ENCODE data around the gene RBM34. TPM values are rescaled to one million over a fixed set of nuclear protein-coding genes. Genes with fewer than 3 reads are reported as not detected.

Gene RBM34
- total RNA-seq, 1 experiment from 2014 or later = 184 TPM

DNA sequence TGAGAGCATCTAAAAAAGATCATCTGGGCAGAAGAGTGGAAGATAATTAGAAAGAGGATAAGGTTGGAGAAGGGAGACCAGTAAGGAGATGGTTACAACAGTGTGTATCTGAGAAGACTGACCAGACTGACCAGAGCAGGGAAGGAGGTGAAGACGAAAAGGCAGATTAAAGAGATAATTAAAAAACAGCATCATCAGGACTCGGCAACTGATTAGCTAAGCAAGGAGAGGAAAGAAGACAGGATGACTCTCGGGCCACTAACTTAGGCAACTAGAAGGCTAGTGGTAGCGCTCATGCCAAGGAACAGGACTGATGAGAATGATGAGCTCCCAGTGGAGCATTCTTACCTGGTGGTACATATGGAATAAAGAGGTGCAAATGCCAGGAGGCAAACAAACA lies 3.9 kb downstream of the RBM34 start:
- Mint-ChIP-seq H3K4me3 (ENCODE audit: unreplicated experiment) (no peak overlapping the region), H3K27me3 (ENCODE audit: insufficient read depth, unreplicated experiment) (no peaks in the 10 kb centered on the region), H3K9me3 (ENCODE audit: unreplicated experiment) (no peaks in the 10 kb centered on the region), H3K36me3 (ENCODE audit: insufficient read depth, unreplicated experiment) (no peaks in the 10 kb centered on the region), H3K27ac (ENCODE audit: low read depth, unreplicated experiment) (no peak overlapping the region), H3K4me1 (ENCODE audit: insufficient read depth, unreplicated experiment) (peaks cover 14% of the 10 kb centered on the region)
- POLR2A ChIA-PET = interaction anchor here (1.2 to 7.8 kb wide), 4 partner anchors 9 to 29 kb away, joined by 5 to 131 read pairs (median 7); partner anchors contain the start of gene TOMM20
- BruUV-seq (replicated peaks) = no TSS peak
- TF ChIP-seq, protein P1, sequence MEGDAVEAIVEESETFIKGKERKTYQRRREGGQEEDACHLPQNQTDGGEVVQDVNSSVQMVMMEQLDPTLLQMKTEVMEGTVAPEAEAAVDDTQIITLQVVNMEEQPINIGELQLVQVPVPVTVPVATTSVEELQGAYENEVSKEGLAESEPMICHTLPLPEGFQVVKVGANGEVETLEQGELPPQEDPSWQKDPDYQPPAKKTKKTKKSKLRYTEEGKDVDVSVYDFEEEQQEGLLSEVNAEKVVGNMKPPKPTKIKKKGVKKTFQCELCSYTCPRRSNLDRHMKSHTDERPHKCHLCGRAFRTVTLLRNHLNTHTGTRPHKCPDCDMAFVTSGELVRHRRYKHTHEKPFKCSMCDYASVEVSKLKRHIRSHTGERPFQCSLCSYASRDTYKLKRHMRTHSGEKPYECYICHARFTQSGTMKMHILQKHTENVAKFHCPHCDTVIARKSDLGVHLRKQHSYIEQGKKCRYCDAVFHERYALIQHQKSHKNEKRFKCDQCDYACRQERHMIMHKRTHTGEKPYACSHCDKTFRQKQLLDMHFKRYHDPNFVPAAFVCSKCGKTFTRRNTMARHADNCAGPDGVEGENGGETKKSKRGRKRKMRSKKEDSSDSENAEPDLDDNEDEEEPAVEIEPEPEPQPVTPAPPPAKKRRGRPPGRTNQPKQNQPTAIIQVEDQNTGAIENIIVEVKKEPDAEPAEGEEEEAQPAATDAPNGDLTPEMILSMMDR (IDR thresholded peaks at IDR 0.05; ENCODE audit: unreplicated experiment) = no peak
- no peak for DNase-seq (ENCODE audit: unreplicated experiment)
- intact Hi-C loops (cut with micrococcal nuclease) = no loop called here
- CTCF ChIA-PET = interaction anchor here (0.6 to 1.5 kb wide), 8 partner anchors 16 to 349 kb away, joined by 3 to 9 read pairs (median 4); no protein-coding TSS in a partner anchor

DNA sequence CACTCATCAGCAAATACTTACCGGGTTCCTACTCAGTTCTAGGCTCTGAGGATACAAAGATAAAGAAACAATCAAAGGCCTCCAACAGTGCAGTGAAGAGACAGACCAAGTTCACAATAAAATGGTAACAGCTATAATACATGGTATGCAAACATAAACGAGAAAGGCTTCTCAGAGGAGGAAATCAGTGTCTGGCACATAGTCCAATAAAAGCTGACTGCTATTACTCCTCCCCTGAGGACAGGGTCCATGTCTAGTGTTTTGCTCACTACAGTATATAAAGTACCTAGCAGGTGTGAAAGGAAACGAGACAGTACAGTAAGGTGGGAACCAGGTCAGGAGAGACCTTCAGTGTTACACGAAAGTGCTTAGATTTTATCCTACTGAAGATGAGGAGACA lies 4.3 kb downstream of the RBM34 start:
- Mint-ChIP-seq H3K4me3 (ENCODE audit: unreplicated experiment) (no peak overlapping the region), H3K27me3 (ENCODE audit: insufficient read depth, unreplicated experiment) (no peaks in the 10 kb centered on the region), H3K36me3 (ENCODE audit: insufficient read depth, unreplicated experiment) (no peaks in the 10 kb centered on the region), H3K27ac (ENCODE audit: low read depth, unreplicated experiment) (no peak overlapping the region), H3K4me1 (ENCODE audit: insufficient read depth, unreplicated experiment) (peaks cover 12% of the 10 kb centered on the region), H3K9me3 (ENCODE audit: unreplicated experiment) (no peaks in the 10 kb centered on the region)
- CTCF ChIA-PET = interaction anchor here (0.6 to 2.1 kb wide), 11 partner anchors 16 to 350 kb away, joined by 3 to 9 read pairs (median 4); no protein-coding TSS in a partner anchor
- POLR2A ChIA-PET = interaction anchor here (0.5 to 7.8 kb wide), 6 partner anchors 9 to 28 kb away, joined by 3 to 131 read pairs (median 6); partner anchors contain the start of gene TOMM20
- intact Hi-C loops (cut with micrococcal nuclease) = no loop called here
- BruUV-seq (replicated peaks) = no TSS peak
- TF ChIP-seq, protein P1 (IDR thresholded peaks at IDR 0.05; ENCODE audit: unreplicated experiment) = no peak
- DNase-seq (ENCODE audit: unreplicated experiment) = no peak

DNA sequence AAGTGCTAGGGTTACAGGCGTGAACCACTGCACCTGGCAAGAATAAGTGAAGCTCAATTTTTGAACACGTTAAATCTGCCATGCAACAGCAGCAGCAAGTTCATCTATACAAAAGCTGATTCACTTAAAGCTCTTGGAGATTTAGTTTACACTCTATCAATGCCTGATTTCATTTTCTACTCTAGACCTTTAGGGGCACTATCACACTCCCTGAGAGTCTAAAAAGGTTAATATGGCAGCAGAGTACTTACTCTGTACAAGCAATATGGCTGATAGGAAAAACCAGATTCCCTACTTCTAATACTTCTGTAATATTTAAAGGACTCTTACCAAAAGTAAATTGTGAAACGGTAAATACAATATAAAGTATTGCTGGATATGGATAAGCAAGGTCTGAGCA lies 4.8 kb downstream of the RBM34 start:
- no peaks in the 10 kb centered on the region for H3K36me3 Mint-ChIP-seq (ENCODE audit: insufficient read depth, unreplicated experiment)
- CTCF ChIA-PET = interaction anchor here (0.6 to 2.1 kb wide), 10 partner anchors 15 to 669 kb away, joined by 3 to 9 read pairs (median 4); no protein-coding TSS in a partner anchor

DNA sequence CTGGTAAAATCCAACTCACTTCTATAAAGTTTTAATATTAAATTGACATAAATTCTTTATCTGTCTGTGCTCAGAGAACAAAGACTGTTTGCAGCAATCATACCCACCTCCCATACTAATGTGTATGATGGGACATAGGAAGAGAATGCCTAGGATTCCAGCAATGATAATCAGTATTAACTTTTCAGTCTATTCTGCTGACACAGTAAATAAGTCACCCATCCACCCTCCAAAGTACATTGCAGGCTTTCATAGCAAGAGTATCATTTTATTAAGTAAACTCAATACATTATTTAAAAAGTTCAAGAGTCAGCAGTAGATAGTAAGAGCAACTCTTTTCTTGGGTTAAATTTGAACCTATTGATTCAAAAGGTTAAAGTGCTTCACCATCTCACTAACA lies 8.8 kb downstream of the RBM34 start:
- CTCF ChIA-PET = interaction anchor here (0.6 to 0.7 kb wide), 3 partner anchors 117 to 1029 kb away, joined by 3 to 4 read pairs (median 3); no protein-coding TSS in a partner anchor
- TF ChIP-seq, protein P1 (IDR thresholded peaks at IDR 0.05; ENCODE audit: unreplicated experiment) = no peak
- DNase-seq (ENCODE audit: unreplicated experiment) = no peak
- Mint-ChIP-seq H3K4me1 (ENCODE audit: insufficient read depth, unreplicated experiment) (peaks cover 12% of the 10 kb centered on the region), H3K4me3 (ENCODE audit: unreplicated experiment) (no peak overlapping the region), H3K27me3 (ENCODE audit: insufficient read depth, unreplicated experiment) (no peaks in the 10 kb centered on the region), H3K27ac (ENCODE audit: low read depth, unreplicated experiment) (no peak overlapping the region), H3K36me3 (ENCODE audit: insufficient read depth, unreplicated experiment) (peaks cover 20% of the 10 kb centered on the region), H3K9me3 (ENCODE audit: unreplicated experiment) (no peaks in the 10 kb centered on the region)
- POLR2A ChIA-PET = interaction anchor here (0.9 to 3.7 kb wide), 6 partner anchors 9 to 674 kb away, joined by 3 to 26 read pairs (median 5); partner anchors contain the start of genes RBM34 and TOMM20
- intact Hi-C loops (cut with micrococcal nuclease) = no loop called here
- no TSS peak for BruUV-seq (replicated peaks)

More for the DNA sequence above, 4.8 kb downstream of the RBM34 start:
- no peaks in the 10 kb centered on the region for H3K9me3 Mint-ChIP-seq (ENCODE audit: unreplicated experiment)
- H3K4me1 Mint-ChIP-seq (ENCODE audit: insufficient read depth, unreplicated experiment) = peaks cover 12% of the 10 kb centered on the region
- H3K27ac Mint-ChIP-seq (ENCODE audit: low read depth, unreplicated experiment) = no peak overlapping the region
- no peaks in the 10 kb centered on the region for H3K27me3 Mint-ChIP-seq (ENCODE audit: insufficient read depth, unreplicated experiment)
- intact Hi-C loops (cut with micrococcal nuclease) = no loop called here
- POLR2A ChIA-PET = interaction anchor here (0.5 to 7.8 kb wide), 8 partner anchors 8 to 28 kb away, joined by 3 to 131 read pairs (median 5); partner anchors contain the start of gene TOMM20
- BruUV-seq (replicated peaks) = no TSS peak
- DNase-seq (ENCODE audit: unreplicated experiment) = no peak
- no peak overlapping the region for H3K4me3 Mint-ChIP-seq (ENCODE audit: unreplicated experiment)
- TF ChIP-seq, protein P1 (IDR thresholded peaks at IDR 0.05; ENCODE audit: unreplicated experiment) = no peak
